Stomach (tissue), 9 donors: ENCODE data around the gene WWOX. TPM values are rescaled to one million over a fixed set of nuclear protein-coding genes. Genes with fewer than 3 reads are reported as not detected.

Experiments used
- DNase-seq, 2 donors: peaks; one replicate each; pipeline versions ENCODE4 v3.0.0 to v3.0.0-alpha.2; 2013 to 2019
- H3K27ac ChIP-seq, 5 donors: fragments of 200-600 bp in 4 of 5; sonication (generic) in 4 of 5; one replicate each; pipeline ENCODE4 v1.5.1; 2013 to 2019; ENCODE audit warnings: mild to moderate bottlenecking in 1 of 5, moderate library complexity in 1 of 5
- H3K27me3 ChIP-seq, 3 donors: fragments of 200-600 bp; sonication (generic); one replicate each; pipeline ENCODE4 v1.5.1; 2017 to 2019; ENCODE audit warnings: mixed run types in 1 of 3
- H3K36me3 ChIP-seq, 4 donors: fragments of 200-600 bp; sonication (generic); 1 replicate in 3 of 4; 2 replicates in 1 of 4; pipeline ENCODE4 v1.5.1; 2016 to 2019
- H3K4me1 ChIP-seq, 4 donors: fragments of 200-600 bp; sonication (generic); one replicate each; pipeline ENCODE4 v1.5.1; 2016 to 2019
- H3K4me3 ChIP-seq, 4 donors: fragments of 200-600 bp; sonication (generic) in 3 of 4; one replicate each; pipeline ENCODE4 v1.5.1; 2016 to 2019; ENCODE audit warnings: mild to moderate bottlenecking in 1 of 4
- H3K9me3 ChIP-seq, 4 donors: fragments of 200-600 bp; sonication (generic); one replicate each; pipeline ENCODE4 v1.5.1; 2016 to 2019
- EP300 ChIP-seq: sonication (generic); formaldehyde crosslinking; IDR thresholded peaks from one replicate; pipeline ENCODE4 v1.6.1; 2017; ENCODE audit warnings: antibody characterized with exemption
- POLR2A ChIP-seq, 4 donors: fragments of 450-650 bp; IDR thresholded peaks; one replicate each; pipeline ENCODE4 v1.6.1; 2016; ENCODE audit warnings: antibody characterized with exemption in 4 of 4, control low read depth in 2 of 4, mild to moderate bottlenecking in 1 of 4, moderate library complexity in 1 of 4
- POLR2AphosphoS5 ChIP-seq, 3 donors: sonication (generic); formaldehyde crosslinking; IDR thresholded peaks; one replicate each; pipeline ENCODE4 v1.6.1; 2016; ENCODE audit warnings: antibody characterized with exemption in 3 of 3
- WGBS, 5 donors: extraction: QIAGEN DNeasy Blood & Tissue Kit in 3 of 5; methylation state at CpG; one replicate each; pipeline versions ENCODE4 v1.1.5 to v1.1.7; 2013 to 2018; 5-methylcytosine and 5-hydroxymethylcytosine counted together
- intact Hi-C: fragments of 100-400 bp; cut with DNase I; formaldehyde crosslinking; loops from one replicate; pipeline ENCODE4 v1.15.1; 2023; ENCODE audit warnings: low total_unique reads
- polyA plus RNA-seq, 3 donors: library from polyadenylated mRNA; stranded (reverse); fragments of 200-250 nt; gene quantifications; one replicate each; pipeline ENCODE4 v1.2.3, GENCODE V29; 2013
- total RNA-seq, 5 donors: library from RNA; depleted of rRNA; stranded (reverse); fragments of >200 nt; gene quantifications; one replicate each; pipeline versions ENCODE4 v1.1.0 to v1.2.3, GENCODE V29; 2014 to 2016
- TF ChIP-seq, protein P1 (sequence below), 7 experiments: fragments of 450-650 bp in 4 of 7; fragments of 200-600 bp in 3 of 7; sonication (generic) in 3 of 7; IDR thresholded peaks; one replicate each; pipeline ENCODE4 v1.5.1; 2016 to 2019; ENCODE audit warnings: antibody characterized with exemption in 7 of 7, control low read depth in 2 of 7, mild to moderate bottlenecking in 1 of 7
- donor health status: healthy with polysubstance abuse.
- donor health status: Bipolar disorder and iron deficiency.
- donor health status: healthy.

The WWOX gene
- total and polyA plus RNA-seq, 8 donors = 7.7 to 129 (median 48.7) TPM

DNA sequence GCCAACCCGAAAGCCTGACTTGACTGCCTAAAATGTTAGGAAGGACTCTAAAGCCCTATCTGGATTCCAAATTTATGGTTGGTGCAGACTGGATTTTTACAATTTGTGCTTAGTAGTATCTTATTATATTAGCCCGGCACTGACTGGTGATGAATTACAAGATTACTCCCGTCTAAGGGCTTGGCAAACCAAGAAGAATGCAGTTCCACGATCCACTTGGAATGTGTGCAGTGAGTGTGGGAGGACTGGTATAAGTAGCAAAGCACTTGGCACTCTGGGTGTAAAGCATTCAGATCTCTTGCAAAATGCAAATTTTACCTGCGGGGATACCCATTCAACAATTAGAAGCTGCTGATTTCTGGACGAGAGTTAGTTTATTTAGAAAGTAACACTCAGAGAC is 961.7 kb downstream of the WWOX start:
- Histone ChIP-seq H3K4me1 (peaks cover 0 to 19% (median 2%) of the 10 kb centered on the region in 4 donors), H3K27me3 (no peaks in the 10 kb centered on the region), H3K4me3 (no peak overlapping the region), H3K9me3 (no peaks in the 10 kb centered on the region), H3K27ac (no peak overlapping the region), H3K36me3 (no peaks in the 10 kb centered on the region)
- 71 to 84% (median 72%) methylated on average over 6 of the region's 6 CpGs for WGBS, 5 donors
- intact Hi-C loops = no loop called here
- TF ChIP-seq EP300 (no peak), POLR2A (IDR thresholded peaks at IDR 0.05) (no peak)
- DNase-seq = no peak

DNA sequence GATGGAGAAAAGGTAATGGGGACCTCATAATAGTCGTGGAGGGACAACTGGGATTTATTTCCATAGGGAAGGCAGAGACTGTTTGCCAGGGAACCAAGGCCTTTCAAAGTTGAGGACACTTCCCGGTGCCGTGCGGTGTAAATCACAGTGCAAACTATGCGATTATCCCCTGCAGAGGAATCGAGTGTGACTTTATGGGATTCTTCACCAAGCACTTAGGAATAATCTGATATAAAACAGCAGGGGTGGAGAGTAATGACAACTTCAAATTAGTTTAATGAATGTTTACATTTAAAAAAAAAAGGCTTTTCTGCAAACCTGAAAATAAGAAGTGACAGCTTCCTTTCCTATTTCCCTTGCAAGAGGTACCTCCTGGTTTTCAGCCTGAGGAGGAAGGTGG is 962.9 kb downstream of the WWOX start:
- WGBS, 5 donors = 73 to 78% (median 76%) methylated on average over 6 of the region's 6 CpGs
- intact Hi-C loops = no loop called here
- no peaks in the 10 kb centered on the region for H3K36me3 ChIP-seq
- no peak overlapping the region for H3K27ac ChIP-seq
- peaks cover 0 to 19% (median 2%) of the 10 kb centered on the region in 4 donors for H3K4me1 ChIP-seq
- H3K27me3 ChIP-seq = no peaks in the 10 kb centered on the region
- no peak for DNase-seq
- no peak overlapping the region for H3K4me3 ChIP-seq
- no peak for TF ChIP-seq EP300
- no peak for TF ChIP-seq POLR2AphosphoS5 (IDR thresholded peaks at IDR 0.05)
- TF ChIP-seq, protein P1, sequence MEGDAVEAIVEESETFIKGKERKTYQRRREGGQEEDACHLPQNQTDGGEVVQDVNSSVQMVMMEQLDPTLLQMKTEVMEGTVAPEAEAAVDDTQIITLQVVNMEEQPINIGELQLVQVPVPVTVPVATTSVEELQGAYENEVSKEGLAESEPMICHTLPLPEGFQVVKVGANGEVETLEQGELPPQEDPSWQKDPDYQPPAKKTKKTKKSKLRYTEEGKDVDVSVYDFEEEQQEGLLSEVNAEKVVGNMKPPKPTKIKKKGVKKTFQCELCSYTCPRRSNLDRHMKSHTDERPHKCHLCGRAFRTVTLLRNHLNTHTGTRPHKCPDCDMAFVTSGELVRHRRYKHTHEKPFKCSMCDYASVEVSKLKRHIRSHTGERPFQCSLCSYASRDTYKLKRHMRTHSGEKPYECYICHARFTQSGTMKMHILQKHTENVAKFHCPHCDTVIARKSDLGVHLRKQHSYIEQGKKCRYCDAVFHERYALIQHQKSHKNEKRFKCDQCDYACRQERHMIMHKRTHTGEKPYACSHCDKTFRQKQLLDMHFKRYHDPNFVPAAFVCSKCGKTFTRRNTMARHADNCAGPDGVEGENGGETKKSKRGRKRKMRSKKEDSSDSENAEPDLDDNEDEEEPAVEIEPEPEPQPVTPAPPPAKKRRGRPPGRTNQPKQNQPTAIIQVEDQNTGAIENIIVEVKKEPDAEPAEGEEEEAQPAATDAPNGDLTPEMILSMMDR (IDR thresholded peaks at IDR 0.05) = no peak
- no peak for TF ChIP-seq POLR2A (IDR thresholded peaks at IDR 0.05)
- no peaks in the 10 kb centered on the region for H3K9me3 ChIP-seq

DNA sequence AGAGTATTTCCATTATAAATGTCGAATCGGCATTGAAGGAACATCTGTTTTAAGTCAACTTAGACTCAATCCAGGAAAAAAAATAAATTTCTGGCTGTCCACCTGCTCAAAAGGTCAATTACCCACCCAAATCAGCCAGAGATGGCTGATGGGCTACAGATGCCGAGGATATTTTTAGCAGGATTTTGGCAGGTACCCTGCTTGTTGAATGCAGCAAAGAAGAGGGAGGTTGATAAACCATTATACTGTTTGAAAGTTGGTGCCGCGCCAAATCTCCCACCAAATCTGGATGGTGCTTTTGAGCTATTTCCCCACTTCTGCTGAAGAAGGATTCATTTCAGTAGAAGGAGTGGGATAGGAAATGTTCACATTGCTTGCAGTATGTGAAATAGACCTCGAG is 963.4 kb downstream of the WWOX start:
- DNase-seq = peak in 1 of 2 donors; percentile 35
- no peak overlapping the region for H3K4me3 ChIP-seq
- no peak overlapping the region for H3K27ac ChIP-seq
- peaks cover 0 to 22% (median 2%) of the 10 kb centered on the region in 4 donors for H3K4me1 ChIP-seq
- intact Hi-C loops = no loop called here
- H3K36me3 ChIP-seq = no peaks in the 10 kb centered on the region
- H3K27me3 ChIP-seq = no peaks in the 10 kb centered on the region
- 82 to 95% (median 90%) methylated on average over 6 of the region's 6 CpGs for whole genome bisulfite sequencing, 5 donors
- no peaks in the 10 kb centered on the region for H3K9me3 ChIP-seq
- TF ChIP-seq POLR2AphosphoS5 (IDR thresholded peaks at IDR 0.05) (no peak), EP300 (no peak), POLR2A (IDR thresholded peaks at IDR 0.05) (no peak)
- TF ChIP-seq, protein P1 (IDR thresholded peaks at IDR 0.05) = no peak

DNA sequence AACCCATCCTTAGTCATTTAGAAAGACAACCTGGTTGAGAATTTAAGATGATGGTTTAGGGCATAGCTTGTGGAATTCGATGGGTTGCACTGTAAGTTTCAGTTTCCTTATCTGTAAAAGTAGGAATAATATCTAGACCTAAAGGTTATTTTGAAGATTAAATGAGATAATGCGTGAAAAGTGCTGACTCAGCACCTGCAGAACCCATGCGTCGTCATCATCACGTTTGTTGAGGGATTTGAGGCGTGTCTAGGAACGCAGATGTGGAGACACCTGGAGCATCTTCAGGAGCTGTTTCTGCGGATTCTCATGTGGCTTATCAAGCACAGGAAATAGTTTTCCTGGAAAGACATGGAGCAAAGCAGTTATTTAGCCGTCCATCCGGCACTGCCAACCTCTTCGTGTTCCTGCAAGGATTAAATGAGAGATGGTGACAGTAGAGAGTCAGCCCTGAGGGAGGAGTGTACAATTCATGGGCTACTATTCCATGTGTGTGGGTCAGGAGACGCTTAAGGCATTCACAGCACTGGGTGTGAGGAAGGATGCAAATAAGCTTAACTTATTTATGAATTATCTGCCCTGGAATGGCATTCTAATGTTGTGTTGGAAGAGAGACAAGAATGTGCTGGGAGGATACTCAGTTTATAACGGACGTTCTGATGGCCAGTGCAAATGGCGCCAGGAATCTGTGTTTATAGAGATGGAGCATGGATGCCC is 965.0 kb downstream of the WWOX start:
- TF ChIP-seq EP300 = no peak
- no peak for TF ChIP-seq POLR2AphosphoS5 (IDR thresholded peaks at IDR 0.05)
- no peak for TF ChIP-seq POLR2A (IDR thresholded peaks at IDR 0.05)
- TF ChIP-seq, protein P1 (IDR thresholded peaks at IDR 0.05) = no peak
- peaks cover 0 to 38% (median 4%) of the 10 kb centered on the region in 4 donors for H3K4me1 ChIP-seq
- no peak for DNase-seq
- 76 to 87% (median 84%) methylated on average over 15 of the region's 15 CpGs for WGBS, 5 donors
- no peak overlapping the region for H3K27ac ChIP-seq
- no peak overlapping the region for H3K4me3 ChIP-seq
- H3K36me3 ChIP-seq = no peaks in the 10 kb centered on the region
- H3K27me3 ChIP-seq = no peaks in the 10 kb centered on the region
- intact Hi-C loops = no loop called here
- no peaks in the 10 kb centered on the region for H3K9me3 ChIP-seq

DNA sequence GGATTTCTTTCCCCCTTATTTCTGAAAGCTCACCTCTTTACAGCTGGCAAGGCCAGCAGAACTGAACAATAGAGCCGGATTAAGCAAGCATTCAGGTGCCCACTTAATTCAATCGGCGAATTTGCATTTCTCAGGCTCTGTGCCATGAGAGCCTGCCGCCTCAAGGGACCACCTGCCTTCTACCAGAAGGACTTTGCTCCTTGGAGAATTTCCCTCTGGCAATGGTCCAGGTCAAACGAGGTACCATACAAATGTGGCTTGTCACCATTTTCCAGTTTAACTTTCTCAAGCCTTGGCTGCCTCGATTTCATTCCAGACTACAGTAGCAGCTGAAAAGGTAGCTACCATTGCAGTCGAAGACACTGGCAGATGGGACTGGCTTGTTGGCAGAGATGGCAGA is 967.1 kb downstream of the WWOX start:
- Histone ChIP-seq H3K4me3 (no peak overlapping the region), H3K27ac (no peak overlapping the region), H3K36me3 (no peaks in the 10 kb centered on the region), H3K4me1 (peaks cover 0 to 51% (median 5%) of the 10 kb centered on the region in 4 donors), H3K9me3 (no peaks in the 10 kb centered on the region), H3K27me3 (no peaks in the 10 kb centered on the region)
- peak; percentile 50 to 66 for DNase-seq
- intact Hi-C loops = no loop called here
- TF ChIP-seq POLR2A (IDR thresholded peaks at IDR 0.05) (no peak), EP300 (no peak), POLR2AphosphoS5 (IDR thresholded peaks at IDR 0.05) (no peak)
- TF ChIP-seq, protein P1 (IDR thresholded peaks at IDR 0.05) = no peak
- 36 to 66% (median 45%) methylated on average over 7 of the region's 7 CpGs for WGBS, 5 donors
